ACHN (cell line): ENCODE measurements around the gene RNF113B.
A peak's percentile ranks its signal among the peaks of the same experiment; 100 is the strongest.

Experiments used
- DNase-seq: peaks from one replicate; pipeline ENCODE4 v3.0.0-alpha.2; 2015
- in situ Hi-C: cut with HindIII; loops from 2 replicates; pipeline ENCODE4 v1.10.0; 2017; ENCODE audit warnings: low sequenced_read_pairs, low pct_ligation_motif_present, low pct_unique_long_range_greater_than_20kb

Gene RNF113B

DNA sequence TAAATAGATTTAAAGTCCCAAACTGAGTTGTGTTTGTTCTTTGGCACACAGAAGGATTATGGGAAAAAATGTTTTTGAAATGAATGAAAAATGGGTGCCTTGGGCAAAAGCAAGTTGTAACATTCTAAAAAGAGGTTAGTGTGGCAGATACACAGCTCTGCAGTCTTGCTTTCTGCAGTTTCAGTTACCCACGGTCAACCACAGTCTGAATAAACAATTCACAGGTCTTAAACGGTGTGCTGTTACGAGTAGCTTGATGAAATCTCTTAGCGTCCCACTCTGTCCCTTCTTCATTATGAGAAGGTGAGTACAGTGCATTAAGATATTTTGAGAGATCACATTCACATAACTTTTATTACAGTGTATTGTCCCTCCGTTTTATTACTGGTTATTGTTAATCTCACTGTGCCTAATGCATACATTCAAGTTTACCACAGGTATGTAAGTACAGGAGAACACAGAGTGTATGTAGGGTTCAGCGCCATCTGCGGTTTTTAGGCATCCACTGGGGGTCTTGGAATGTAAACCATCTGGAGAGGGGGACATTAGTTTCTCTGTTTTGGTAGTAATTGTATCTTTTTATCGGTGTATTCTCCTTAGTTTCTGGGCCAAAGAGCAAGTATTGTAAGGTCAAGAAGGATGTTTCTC, 26.1 kb downstream of the RNF113B start:
- in situ Hi-C loops: no loop called here
- DNase-seq: no peak

DNA sequence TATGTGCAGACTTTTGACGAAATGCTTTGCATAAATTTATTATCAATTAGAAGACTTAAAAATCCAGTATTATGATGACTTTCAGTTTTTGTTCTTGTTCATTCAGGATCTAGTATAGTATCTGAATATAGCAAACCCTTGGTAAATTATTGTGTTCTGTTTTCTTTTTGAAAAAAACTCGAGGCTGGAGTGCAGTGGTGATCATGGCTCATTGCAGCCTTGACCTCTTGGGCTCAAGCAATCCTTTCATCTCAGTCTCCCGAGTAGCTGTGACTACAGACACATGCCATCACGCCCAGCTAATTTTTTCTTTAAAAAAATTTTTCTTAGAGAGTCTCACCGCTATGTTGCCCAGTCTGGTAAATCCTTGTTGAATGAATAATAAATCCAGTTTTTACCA, 29.5 kb downstream of the RNF113B start:
- in situ Hi-C loops: loop anchor here (25.0 kb wide), 1 partner anchor 240 kb away; no protein-coding TSS in a partner anchor
- DNase-seq: peak; percentile 23

- in situ Hi-C loops: loop anchor here (25.0 kb wide), 1 partner anchor 242 kb away; no protein-coding TSS in a partner anchor
- DNase-seq: peak; percentile 62
Measured at GRCh38 chr13:98144801-98145350, 32.2 kb downstream of the RNF113B start.

GRCh38 chr13:98144027-98144741, 32.9 kb downstream of the RNF113B start:
- in situ Hi-C loops: loop anchor here (25.0 kb wide), 1 partner anchor 243 kb away; no protein-coding TSS in a partner anchor
- no peak for DNase-seq

- in situ Hi-C loops: loop anchor here (25.0 kb wide), 1 partner anchor 244 kb away; no protein-coding TSS in a partner anchor
- peak; percentile 22 for DNase-seq
Measured at GRCh38 chr13:98143601-98144026, 33.5 kb downstream of the RNF113B start.

DNA sequence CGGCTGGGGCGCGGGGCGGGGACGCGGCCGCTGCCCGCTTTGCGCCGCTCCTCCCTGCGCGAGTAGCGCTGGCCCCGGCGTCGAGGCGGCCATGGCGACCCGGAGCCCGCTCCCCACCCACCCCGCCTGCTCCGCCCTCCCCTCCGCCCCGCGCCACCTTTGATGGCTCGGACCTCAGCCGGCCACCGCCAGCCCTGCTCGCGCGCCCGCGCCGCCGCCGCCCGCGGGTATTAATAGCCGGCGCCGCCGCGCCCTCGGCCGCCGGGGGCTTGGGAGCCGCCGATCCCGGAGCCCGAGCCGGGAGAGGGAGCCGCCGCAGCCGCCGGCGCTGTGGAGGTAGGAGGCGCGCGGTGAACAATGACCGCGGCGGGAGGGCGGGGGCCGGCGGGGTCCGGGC, 33.9 kb downstream of the RNF113B start:
- peak; percentile 18 for DNase-seq
- in situ Hi-C loops: loop anchor here (25.0 kb wide), 1 partner anchor 244 kb away; no protein-coding TSS in a partner anchor

DNA sequence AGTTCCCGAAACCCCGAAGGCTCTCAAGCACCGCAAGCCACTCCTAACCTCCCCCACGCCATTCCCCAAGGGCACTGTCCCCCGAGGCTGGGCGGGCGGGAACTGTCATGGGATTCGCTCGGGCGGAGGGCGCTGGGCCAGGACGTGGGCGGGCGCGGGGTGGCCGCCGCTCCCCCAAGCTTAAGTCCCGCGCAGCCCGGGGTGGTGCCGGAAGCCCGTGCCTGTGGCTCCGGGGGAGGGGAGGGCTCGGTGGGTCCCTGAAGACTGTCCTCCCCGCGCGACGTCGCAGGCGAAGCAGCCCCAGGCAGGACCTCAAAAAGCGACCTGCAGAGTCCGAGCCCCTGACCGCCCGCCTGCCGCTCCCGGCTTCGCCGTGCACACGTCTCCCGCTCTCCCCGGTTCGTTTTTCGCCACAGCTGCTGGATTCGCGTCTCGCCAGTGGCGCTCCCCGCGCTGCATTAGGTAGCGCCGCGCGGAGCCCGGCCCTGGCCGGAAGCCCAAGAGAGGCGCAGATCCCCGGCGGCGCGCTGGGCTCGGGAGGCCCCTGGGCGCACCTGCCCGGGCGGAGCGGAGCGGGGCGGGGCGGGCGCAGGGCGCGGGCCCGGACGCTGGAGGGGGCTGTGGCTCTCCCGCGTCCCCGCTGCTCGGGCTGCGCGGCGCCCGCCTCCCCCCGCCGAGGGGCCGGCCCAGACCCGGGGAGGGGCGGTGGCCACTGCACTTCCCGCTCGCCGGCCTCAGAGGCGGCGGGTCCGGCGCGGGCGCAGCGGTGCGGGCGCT, 34.5 kb downstream of the RNF113B start, which contains the start of gene FARP1:
Gene FARP1, plus strand, starts transcription at position 715 of the 777 bp plus-strand sequence. CDS start 70,149 bp downstream, outside the sequence.
- peak; percentile 80 for DNase-seq
- in situ Hi-C loops: loop anchor here (25.0 kb wide), 1 partner anchor 245 kb away; no protein-coding TSS in a partner anchor

GRCh38 chr13:98141509-98142379, 35.3 kb downstream of the RNF113B start:
- in situ Hi-C loops: loop anchor here (25.0 kb wide), 1 partner anchor 246 kb away; no protein-coding TSS in a partner anchor
- DNase-seq: peak; percentile 34

GRCh38 chr13:98141091-98141490, 36.0 kb downstream of the RNF113B start:
- in situ Hi-C loops: loop anchor here (25.0 kb wide), 1 partner anchor 246 kb away; no protein-coding TSS in a partner anchor
- no peak for DNase-seq

DNA sequence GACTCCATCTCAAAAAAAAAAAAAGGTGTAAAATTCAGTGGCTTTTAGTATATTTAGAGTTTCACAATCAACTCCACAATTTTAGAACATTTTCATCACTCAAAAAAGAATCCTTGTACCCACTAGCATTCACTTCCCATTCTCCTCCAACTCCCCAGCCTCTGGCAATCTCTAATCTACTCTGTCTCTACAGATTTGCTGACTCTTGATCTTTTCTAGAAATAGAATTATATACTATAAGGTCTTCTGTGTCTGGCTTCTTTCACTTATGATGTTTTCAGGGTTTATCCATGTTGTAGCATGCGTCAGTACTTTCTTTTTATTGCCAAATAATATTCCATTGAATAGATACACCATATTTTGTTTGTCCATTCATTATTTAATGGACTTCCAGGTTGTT, 42.2 kb downstream of the RNF113B start:
- DNase-seq: no peak
- in situ Hi-C loops: loop anchor here (25.0 kb wide), 1 partner anchor 252 kb away; no protein-coding TSS in a partner anchor

DNA sequence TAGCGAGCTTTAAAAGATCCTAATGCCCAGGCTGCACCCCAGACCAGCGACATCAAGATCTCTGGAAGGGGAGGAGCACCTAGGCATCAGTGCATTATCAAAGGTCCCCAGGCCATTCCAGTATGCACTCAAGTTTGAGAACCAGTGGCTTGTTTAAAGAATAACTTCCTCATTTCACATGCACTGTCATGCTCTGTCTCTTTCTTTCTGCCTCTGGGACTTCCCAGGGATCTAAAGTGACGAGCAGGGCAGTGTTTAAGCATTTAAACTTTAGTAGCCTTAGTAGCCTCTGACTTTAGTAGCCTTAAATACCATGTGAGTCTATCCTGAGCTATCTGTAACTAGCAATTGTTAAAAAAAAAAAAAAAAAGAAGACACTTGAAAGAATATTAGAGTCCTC, 43.1 kb downstream of the RNF113B start:
- in situ Hi-C loops: loop anchor here (25.0 kb wide), 1 partner anchor 253 kb away; no protein-coding TSS in a partner anchor
- no peak for DNase-seq

- DNase-seq: no peak
- in situ Hi-C loops: loop anchor here (25.0 kb wide), 1 partner anchor 258 kb away; no protein-coding TSS in a partner anchor
Measured at GRCh38 chr13:98129059-98129746, 47.9 kb downstream of the RNF113B start.
